Measurements from ENCODE around the gene PKDREJ. TPM values are rescaled to one million over a fixed set of nuclear protein-coding genes. Genes with fewer than 3 reads are reported as not detected.

PKDREJ gene
- total RNA-seq, 1 experiment from 2014 or later = not detected

GRCh38 chr22:46272196-46272595 is 9.1 kb upstream of the PKDREJ start:
- CTCF ChIA-PET = no interaction called here
- no peak for ATAC-seq
- Histone ChIP-seq H3K9me3 (ENCODE audit: control insufficient read depth in 1 of 2, insufficient read depth in 1 of 2, low read depth in 1 of 2, low read length in 2 of 2) (peaks cover 0 to 5% of the 10 kb centered on the region in 2 experiments; a peak in 1 of 4 replicates), H3K4me3 (replicated peaks in 1 of 2; ENCODE audit: low read depth in 1 of 2, low read length in 2 of 2) (no peak overlapping the region), H3K4me1 (ENCODE audit: control insufficient read depth in 1 of 2, insufficient read depth in 2 of 2, low read length in 2 of 2) (peaks cover 1 to 17% of the 10 kb centered on the region in 2 experiments; a peak in 3 of 4 replicates), H4K20me1 (ENCODE audit: insufficient read depth) (no peaks in the 10 kb centered on the region), H3K79me2 (ENCODE audit: insufficient read depth, low read length) (peaks cover 4% of the 10 kb centered on the region; the same call in 1 of the 2 replicates), H3K27ac (ENCODE audit: low read depth, low read length) (no peak overlapping the region), H3K9ac (ENCODE audit: low read length) (no peak overlapping the region), H3K27me3 (ENCODE audit: insufficient read depth, low read length) (no peaks in the 10 kb centered on the region), H3K9me2 (ENCODE audit: insufficient read depth) (no peaks in the 10 kb centered on the region), H2AFZ (ENCODE audit: low read depth, low read length, poor library complexity, severe bottlenecking) (no peak overlapping the region), H3K4me2 (ENCODE audit: low read length) (no peak overlapping the region), H3K36me3 (ENCODE audit: control insufficient read depth in 1 of 2, insufficient read depth in 2 of 2, low read length in 2 of 2) (peaks cover 10 to 30% of the 10 kb centered on the region in 2 experiments)
- no TSS peak for BruUV-seq (replicated peaks)
- intact Hi-C loops (cut with micrococcal nuclease) = no loop called here
- POLR2A ChIA-PET = no interaction called here
- RAD21 ChIA-PET (ENCODE audit: low non-redundant PET in 1 of 2, low total read pairs in 2 of 2, uncharacterized antibody in 2 of 2, unreplicated experiment in 2 of 2) = no interaction called here
- TF ChIP-seq JUND (IDR thresholded peaks at IDR 0.05) = no peak
- no peak for TF ChIP-seq POLR2A (IDR thresholded peaks at IDR 0.05; ENCODE audit: borderline replicate concordance, extremely low read depth, insufficient read depth, insufficient read length)
- TF ChIP-seq REST (IDR thresholded peaks at IDR 0.05; ENCODE audit: low read depth) = no peak
- no peak for TF ChIP-seq SIN3A (IDR thresholded peaks at IDR 0.05; ENCODE audit: low read depth)
- no peak for TF ChIP-seq FOSL1 (IDR thresholded peaks at IDR 0.05; ENCODE audit: low read depth)
- no peak for TF ChIP-seq ZFX (IDR thresholded peaks at IDR 0.05)
- TF ChIP-seq EZH2phosphoT487 (IDR thresholded peaks at IDR 0.05; ENCODE audit: borderline replicate concordance) = no peak
- TF ChIP-seq POLR2AphosphoS5 (IDR thresholded peaks at IDR 0.05; ENCODE audit: low read depth, low read length) = no peak
- TF ChIP-seq ZBTB33 (IDR thresholded peaks at IDR 0.05; ENCODE audit: extremely low read depth, insufficient replicate concordance, low read length) = no peak
- no peak for TF ChIP-seq ATF3 (IDR thresholded peaks at IDR 0.05)
- no peak for TF ChIP-seq RAD21 (IDR thresholded peaks at IDR 0.05; ENCODE audit: low read depth)
- no peak for TF ChIP-seq CEBPB (IDR thresholded peaks at IDR 0.05; ENCODE audit: low read depth)
- TF ChIP-seq EGR1 (IDR thresholded peaks at IDR 0.05; ENCODE audit: low read depth) = no peak
- TF ChIP-seq YY1 (IDR thresholded peaks at IDR 0.05; ENCODE audit: extremely low read depth, insufficient replicate concordance, low read depth, low read length) = no peak
- DNase-seq (ENCODE audit: low read depth, low spot score) = no peak
